ENCODE measurements around the gene SLC9A8.

GRCh38 chr20:49868964-49869363 is 56.3 kb downstream of the SLC9A8 start:
- TF ChIP-seq MTA2 (IDR thresholded peaks at IDR 0.05; ENCODE audit: low read depth) = no peak
- TF ChIP-seq HOXB6 (CRISPR knock-in tag; IDR thresholded peaks at IDR 0.05; ENCODE audit: borderline replicate concordance) = no peak
- no peak for TF ChIP-seq RCOR1 (IDR thresholded peaks at IDR 0.05; ENCODE audit: borderline replicate concordance in 1 of 2, low read depth in 2 of 2, low read length in 2 of 2)
- no peak for TF ChIP-seq RBM22 (IDR thresholded peaks at IDR 0.05; ENCODE audit: low read depth, low read length, poor library complexity, severe bottlenecking)
- TF ChIP-seq, protein P1, sequence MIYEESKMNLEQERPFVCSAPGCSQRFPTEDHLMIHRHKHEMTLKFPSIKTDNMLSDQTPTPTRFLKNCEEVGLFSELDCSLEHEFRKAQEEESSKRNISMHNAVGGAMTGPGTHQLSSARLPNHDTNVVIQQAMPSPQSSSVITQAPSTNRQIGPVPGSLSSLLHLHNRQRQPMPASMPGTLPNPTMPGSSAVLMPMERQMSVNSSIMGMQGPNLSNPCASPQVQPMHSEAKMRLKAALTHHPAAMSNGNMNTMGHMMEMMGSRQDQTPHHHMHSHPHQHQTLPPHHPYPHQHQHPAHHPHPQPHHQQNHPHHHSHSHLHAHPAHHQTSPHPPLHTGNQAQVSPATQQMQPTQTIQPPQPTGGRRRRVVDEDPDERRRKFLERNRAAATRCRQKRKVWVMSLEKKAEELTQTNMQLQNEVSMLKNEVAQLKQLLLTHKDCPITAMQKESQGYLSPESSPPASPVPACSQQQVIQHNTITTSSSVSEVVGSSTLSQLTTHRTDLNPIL (CRISPR knock-in tag; IDR thresholded peaks at IDR 0.05) = no peak
- no peak for TF ChIP-seq ZNF175 (CRISPR knock-in tag; IDR thresholded peaks at IDR 0.05; ENCODE audit: low read depth)
- no peak for TF ChIP-seq FOXK1 (CRISPR knock-in tag; IDR thresholded peaks at IDR 0.05; ENCODE audit: borderline replicate concordance)
- TF ChIP-seq, protein P2, sequence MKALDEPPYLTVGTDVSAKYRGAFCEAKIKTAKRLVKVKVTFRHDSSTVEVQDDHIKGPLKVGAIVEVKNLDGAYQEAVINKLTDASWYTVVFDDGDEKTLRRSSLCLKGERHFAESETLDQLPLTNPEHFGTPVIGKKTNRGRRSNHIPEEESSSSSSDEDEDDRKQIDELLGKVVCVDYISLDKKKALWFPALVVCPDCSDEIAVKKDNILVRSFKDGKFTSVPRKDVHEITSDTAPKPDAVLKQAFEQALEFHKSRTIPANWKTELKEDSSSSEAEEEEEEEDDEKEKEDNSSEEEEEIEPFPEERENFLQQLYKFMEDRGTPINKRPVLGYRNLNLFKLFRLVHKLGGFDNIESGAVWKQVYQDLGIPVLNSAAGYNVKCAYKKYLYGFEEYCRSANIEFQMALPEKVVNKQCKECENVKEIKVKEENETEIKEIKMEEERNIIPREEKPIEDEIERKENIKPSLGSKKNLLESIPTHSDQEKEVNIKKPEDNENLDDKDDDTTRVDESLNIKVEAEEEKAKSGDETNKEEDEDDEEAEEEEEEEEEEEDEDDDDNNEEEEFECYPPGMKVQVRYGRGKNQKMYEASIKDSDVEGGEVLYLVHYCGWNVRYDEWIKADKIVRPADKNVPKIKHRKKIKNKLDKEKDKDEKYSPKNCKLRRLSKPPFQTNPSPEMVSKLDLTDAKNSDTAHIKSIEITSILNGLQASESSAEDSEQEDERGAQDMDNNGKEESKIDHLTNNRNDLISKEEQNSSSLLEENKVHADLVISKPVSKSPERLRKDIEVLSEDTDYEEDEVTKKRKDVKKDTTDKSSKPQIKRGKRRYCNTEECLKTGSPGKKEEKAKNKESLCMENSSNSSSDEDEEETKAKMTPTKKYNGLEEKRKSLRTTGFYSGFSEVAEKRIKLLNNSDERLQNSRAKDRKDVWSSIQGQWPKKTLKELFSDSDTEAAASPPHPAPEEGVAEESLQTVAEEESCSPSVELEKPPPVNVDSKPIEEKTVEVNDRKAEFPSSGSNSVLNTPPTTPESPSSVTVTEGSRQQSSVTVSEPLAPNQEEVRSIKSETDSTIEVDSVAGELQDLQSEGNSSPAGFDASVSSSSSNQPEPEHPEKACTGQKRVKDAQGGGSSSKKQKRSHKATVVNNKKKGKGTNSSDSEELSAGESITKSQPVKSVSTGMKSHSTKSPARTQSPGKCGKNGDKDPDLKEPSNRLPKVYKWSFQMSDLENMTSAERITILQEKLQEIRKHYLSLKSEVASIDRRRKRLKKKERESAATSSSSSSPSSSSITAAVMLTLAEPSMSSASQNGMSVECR (CRISPR knock-in tag; IDR thresholded peaks at IDR 0.05) = no peak
- TF ChIP-seq CC2D1A (IDR thresholded peaks at IDR 0.05) = no peak
- TF ChIP-seq BRCA1 (IDR thresholded peaks at IDR 0.05) = no peak
- TF ChIP-seq BRCA1 (CRISPR knock-in tag; IDR thresholded peaks at IDR 0.05) = no peak
- TF ChIP-seq ZNF766 (CRISPR knock-in tag; conservative IDR thresholded peaks at IDR 0.05) = no peak

All from K562 (cell line).